K562 (cell line): ENCODE data around the gene CD1D. TPM values are rescaled to one million over a fixed set of nuclear protein-coding genes. Genes with fewer than 3 reads are reported as not detected.

ENCODE experiments used
- ATAC-seq: fragments of 200-7000 bp; cut with Tn5 transposase; 3 replicates; pipeline ENCODE4 v1.9.1; 2020; ENCODE audit warnings: moderate library complexity
- BruUV-seq: library from RNA; stranded (reverse); fragments of 400-500 nt; replicated peaks from 2 replicates; lab custom pipeline; 2021; lab: Mats Ljungman, UMichigan
- CTCF ChIA-PET: fragments of 300-600 bp; formaldehyde crosslinking; extraction: SDS; loops from one replicate; lab custom pipeline; 2021; ENCODE audit warnings: low intra/inter-chr PET ratio; lab: Yijun Ruan, JAX
- POLR2A ChIA-PET: fragments of 300-600, 350-650 bp; sonication (Branson Sonifier 250); formaldehyde crosslinking; extraction: SDS; loops from one replicate; lab custom pipeline; 2021; ENCODE audit warnings: antibody characterized with exemption, inconsistent platforms; lab: Yijun Ruan, JAX
- DNase-seq, 4 experiments: peaks; one replicate each; pipeline versions ENCODE4 v3.0.0 to v3.0.0-alpha.2; 2011 to 2018; ENCODE audit warnings: low spot score in 3 of 4, mixed read lengths in 3 of 4; ENCODE audit errors: extremely low read depth in 1 of 4
- FAIRE-seq: peaks from 2 replicates; lab custom pipeline; 2011; peaks lifted over from hg19 to GRCh38; lab: Jason Lieb, UNC
- H2AFZ ChIP-seq: 2 replicates; pipeline ENCODE4 v1.6.0; 2011; ENCODE audit warnings: low read depth, low read length, control low read depth, inconsistent platforms
- H3K27ac ChIP-seq: fragments of 200-600 bp; 3 replicates; pipeline ENCODE4 v1.8.0; 2011; ENCODE audit warnings: low read depth, mild to moderate bottlenecking, control low read depth, inconsistent platforms, low read length, moderate library complexity, mixed read lengths; ENCODE audit errors: extremely low read depth
- H3K27me3 ChIP-seq, 2 experiments: fragments of 300-600 bp in 1 of 2; 2 replicates in 1 of 2; 3 replicates in 1 of 2; pipeline versions ENCODE4 v1.6.0 to v1.8.0; 2011; ENCODE audit warnings: inconsistent platforms in 2 of 2, low read length in 2 of 2, mild to moderate bottlenecking in 1 of 2, mixed read lengths in 1 of 2, moderate library complexity in 1 of 2; ENCODE audit not compliant: control insufficient read depth in 2 of 2, insufficient read depth in 2 of 2
- H3K36me3 ChIP-seq: fragments of 300-600 bp; 3 replicates; pipeline ENCODE4 v1.8.0; 2011; ENCODE audit warnings: mild to moderate bottlenecking, low read length, inconsistent platforms; ENCODE audit not compliant: control insufficient read depth, insufficient read depth
- H3K4me1 ChIP-seq, 2 experiments: fragments of 200-600 bp in 1 of 2; replicated peaks in 1 of 2; 2 replicates in 1 of 2; 3 replicates in 1 of 2; pipeline versions ENCODE4 v1.5.1 to v1.8.0; 2011; ENCODE audit warnings: inconsistent platforms in 2 of 2, low read length in 2 of 2, mild to moderate bottlenecking in 1 of 2, mixed read lengths in 1 of 2, moderate library complexity in 1 of 2; ENCODE audit not compliant: control insufficient read depth in 2 of 2, insufficient read depth in 2 of 2
- H3K4me2 ChIP-seq: 2 replicates; pipeline ENCODE4 v1.6.1; 2011; ENCODE audit warnings: low read length, control low read depth, inconsistent platforms, mixed read lengths; ENCODE audit not compliant: insufficient read depth
- H3K4me3 ChIP-seq: fragments of 200-600 bp; sonication (generic), shearing (Covaris generic); 2 replicates; pipeline ENCODE4 v1.5.1; 2016; ENCODE audit warnings: control low read depth, inconsistent platforms
- H3K79me2 ChIP-seq: fragments of 200-600 bp; 3 replicates; pipeline ENCODE4 v1.8.0; 2011; ENCODE audit warnings: low read length, inconsistent platforms; ENCODE audit not compliant: control insufficient read depth, insufficient read depth
- H3K9ac ChIP-seq, 2 experiments: 2 replicates each; pipeline versions ENCODE4 v1.6.0 to v1.6.1; 2011; ENCODE audit warnings: low read depth in 2 of 2, low read length in 2 of 2, control low read depth in 1 of 2, inconsistent platforms in 1 of 2, mild to moderate bottlenecking in 1 of 2, mixed read lengths in 1 of 2; ENCODE audit not compliant: insufficient read depth in 1 of 2
- H3K9me1 ChIP-seq: one replicate; pipeline ENCODE4 v1.6.0; 2011; ENCODE audit warnings: inconsistent platforms, mild to moderate bottlenecking, low read length, moderate library complexity; ENCODE audit not compliant: control insufficient read depth, insufficient read depth
- H3K9me3 ChIP-seq: replicated peaks from 2 replicates; pipeline ENCODE4 v1.5.1; 2011; ENCODE audit warnings: low read depth, low read length, inconsistent platforms; ENCODE audit not compliant: control insufficient read depth, insufficient read depth
- H4K20me1 ChIP-seq: replicated peaks from 2 replicates; pipeline ENCODE4 v1.6.1; 2011; ENCODE audit warnings: low read length, inconsistent platforms, mixed read lengths; ENCODE audit not compliant: control insufficient read depth, insufficient read depth
- BCL6 ChIP-seq: fragments of 250-450 bp; sonication (Bioruptor Pico); IDR thresholded peaks from 2 replicates; pipeline ENCODE4 v1.4.0; 2020
- CBX3 ChIP-seq, 2 experiments: IDR thresholded peaks; 1 replicate in 1 of 2; 2 replicates in 1 of 2; pipeline ENCODE4 v1.6.1; 2012; ENCODE audit warnings: inconsistent platforms in 2 of 2, low read length in 2 of 2, borderline replicate concordance in 1 of 2, control low read depth in 1 of 2
- CREB1 ChIP-seq, 2 experiments: sonication (generic) in 1 of 2; formaldehyde crosslinking in 1 of 2; IDR thresholded peaks; 2 replicates each; pipeline versions ENCODE4 v1.6.1 to v1.8.0; 2012 to 2022; ENCODE audit warnings: inconsistent platforms in 1 of 2, mild to moderate bottlenecking in 1 of 2, missing genetic modification reagents in 1 of 2, moderate library complexity in 1 of 2
- GABPB1 ChIP-seq: sonication (generic); formaldehyde crosslinking; IDR thresholded peaks from 2 replicates; pipeline ENCODE4 v1.8.0; 2022; ENCODE audit warnings: mild to moderate bottlenecking, missing genetic modification reagents
- HIVEP1 ChIP-seq: fragments of 250-450 bp; sonication (Bioruptor Pico); IDR thresholded peaks from 2 replicates; pipeline ENCODE4 v1.4.0; 2020; ENCODE audit warnings: mild to moderate bottlenecking
- MYBL2 ChIP-seq, 2 experiments: fragments of 450-650 bp in 1 of 2; sonication (generic) in 1 of 2; formaldehyde crosslinking in 1 of 2; IDR thresholded peaks; 2 replicates each; pipeline versions ENCODE4 v1.6.1 to v1.8.1; 2017 to 2022; ENCODE audit warnings: borderline replicate concordance in 1 of 2, inconsistent platforms in 1 of 2, low read depth in 1 of 2, mild to moderate bottlenecking in 1 of 2, missing genetic modification reagents in 1 of 2, moderate library complexity in 1 of 2
- NCOA2 ChIP-seq, 2 experiments: fragments of 450-650 bp; IDR thresholded peaks; 2 replicates each; pipeline ENCODE4 v1.6.1; 2018; ENCODE audit warnings: mild to moderate bottlenecking in 2 of 2, moderate library complexity in 1 of 2; ENCODE audit not compliant: partially characterized antibody in 2 of 2
- RBM25 ChIP-seq: fragments of 200-400 bp; formaldehyde crosslinking; IDR thresholded peaks from 2 replicates; pipeline ENCODE4 v1.6.1; 2018; ENCODE audit warnings: low read length, low read depth, moderate library complexity; ENCODE audit not compliant: severe bottlenecking
- RBM39 ChIP-seq: fragments of 200-400 bp; formaldehyde crosslinking; optimal IDR thresholded peaks from 2 replicates; pipeline ENCODE3; 2018; ENCODE audit warnings: low read depth, low read length
- TCF7L2 ChIP-seq: fragments of 150-350 bp; IDR thresholded peaks from 2 replicates; pipeline ENCODE4 v1.6.1; 2016; ENCODE audit warnings: low read depth, mild to moderate bottlenecking, low read length, moderate library complexity
- TFAM ChIP-seq: fragments of 250-450 bp; sonication (Bioruptor Pico); conservative IDR thresholded peaks from 2 replicates; pipeline ENCODE4 v1.5.0; 2021; ENCODE audit warnings: mild to moderate bottlenecking, moderate library complexity
- XRCC3 ChIP-seq: fragments of 450-650 bp; IDR thresholded peaks from 2 replicates; pipeline ENCODE4 v1.6.1; 2017; ENCODE audit warnings: mild to moderate bottlenecking, moderate library complexity
- XRCC4 ChIP-seq: IDR thresholded peaks from one replicate; pipeline ENCODE4 v1.6.1; 2011; ENCODE audit not compliant: insufficient read depth, insufficient read length; ENCODE audit errors: extremely low read depth
- XRCC5 ChIP-seq: fragments of 200-400 bp; formaldehyde crosslinking; IDR thresholded peaks from 2 replicates; pipeline ENCODE4 v1.6.1; 2017; ENCODE audit warnings: low read depth, mild to moderate bottlenecking, low read length
- ZC3H4 ChIP-seq: sonication (generic); formaldehyde crosslinking; IDR thresholded peaks from 2 replicates; pipeline ENCODE4 v1.9.0; 2021; ENCODE audit warnings: missing genetic modification reagents, borderline replicate concordance
- WGBS: fragments of 100-300 bp; shearing (Covaris generic); methylation state at CpG from one replicate; pipeline ENCODE4 v1.1.6; 2016; ENCODE audit warnings: low coverage, mixed read lengths; ENCODE audit not compliant: insufficient coverage; ENCODE audit errors: missing lambda C conversion rate; 5-methylcytosine and 5-hydroxymethylcytosine counted together
- in situ Hi-C: fragments of 300-500 bp; cut with MboI; formaldehyde crosslinking; loops from 4 replicates; pipeline ENCODE4 v1.15.0; 2018; ENCODE audit warnings: inconsistent platforms, mixed read lengths
- intact Hi-C: fragments of 100-400 bp; cut with micrococcal nuclease; formaldehyde crosslinking; loops from 2 replicates; pipeline ENCODE4 v1.14.2; 2022
- polyA plus RNA-seq, 8 experiments: library from polyadenylated mRNA; depleted of rRNA in 4 of 8; stranded (reverse) in 5 of 8; unstranded in 3 of 8; fragments of >200 nt; fragmentation: Nextera tagmentation in 2 of 8; fragmentation: Illumina TruSeq in 1 of 8; extraction: Ambion mirVana in 2 of 8; extraction: Trizol in 1 of 8; gene quantifications; 2 replicates each; pipeline versions ENCODE4 v1.2.1 to v1.2.3, GENCODE V29; 2011 to 2014; ENCODE audit warnings: inconsistent platforms in 1 of 8, missing spikeins in 1 of 8
- total RNA-seq, 7 experiments: library from RNA; depleted of rRNA in 6 of 7; stranded (reverse); fragments of >200 nt in 6 of 7; fragmentation: Illumina TruSeq in 2 of 7; extraction: Trizol in 2 of 7; gene quantifications; 2 replicates each; pipeline versions ENCODE4 v1.2.1 to v1.2.3, GENCODE V29; 2011 to 2021; ENCODE audit warnings: low replicate concordance in 1 of 7
- TF ChIP-seq, protein P1 (sequence below): fragments of 450-650 bp; IDR thresholded peaks from 2 replicates; pipeline ENCODE4 v1.6.1; 2016; ENCODE audit warnings: low read depth, mild to moderate bottlenecking, moderate library complexity

The CD1D gene
- total and polyA plus RNA-seq, 9 of the 15 experiments (the other 6 are each of a cell fraction or from before 2014, with no cell fraction given): 0.03 TPM; not detected in 8

DNA sequence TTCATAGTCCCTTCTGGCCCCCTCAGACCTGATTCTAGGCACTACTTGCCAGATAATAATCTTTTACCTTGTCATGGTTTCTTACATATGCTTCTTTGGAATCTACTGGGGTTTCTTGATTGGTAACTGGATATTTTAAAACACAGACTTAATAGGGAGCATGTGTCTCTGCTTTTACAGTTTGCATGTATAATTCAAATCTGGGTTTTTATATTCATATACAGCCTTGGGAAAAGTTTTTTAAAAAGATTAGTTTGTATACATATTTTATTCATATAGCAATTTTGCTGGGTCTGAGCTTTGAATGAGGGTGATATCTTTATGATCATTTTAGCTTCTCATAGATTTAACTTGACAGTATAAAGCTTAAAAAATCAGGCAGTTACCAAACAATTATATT, 21.1 kb upstream of the CD1D start:
- Histone ChIP-seq H3K79me2 (no peaks in the 10 kb centered on the region), H3K4me1 (peaks cover 0 to 2% of the 10 kb centered on the region in 2 experiments; a peak in 2 of 5 replicates), H4K20me1 (no peaks in the 10 kb centered on the region), H3K9me1 (no peaks in the 10 kb centered on the region), H3K9ac (no peak overlapping the region), H3K27ac (no peak overlapping the region), H3K27me3 (no peaks in the 10 kb centered on the region), H3K4me3 (no peak overlapping the region), H2AFZ (no peak overlapping the region), H3K9me3 (no peaks in the 10 kb centered on the region), H3K36me3 (no peaks in the 10 kb centered on the region), H3K4me2 (no peak overlapping the region)
- DNase-seq: no peak
- no peak for FAIRE-seq
- BruUV-seq: no TSS peak
- ATAC-seq: no peak
- CTCF ChIA-PET: no interaction called here
- POLR2A ChIA-PET: interaction anchor here (1.3 to 1.4 kb wide), 2 partner anchors 10 to 39 kb away, joined by 3 read pairs; no protein-coding TSS in a partner anchor
- intact Hi-C loops (no loop called here), in situ Hi-C loops (no loop called here)
- no peak for TF ChIP-seq TCF7L2
- TF ChIP-seq TFAM (CRISPR knock-in tag): no peak
- TF ChIP-seq XRCC5: no peak
- no peak for TF ChIP-seq RBM39
- no peak for TF ChIP-seq RBM25
- TF ChIP-seq HIVEP1: no peak

GRCh38 chr1:158161446-158161845, 19.2 kb upstream of the CD1D start:
- POLR2A ChIA-PET: interaction anchor here (0.7 kb wide), 1 partner anchor 87 kb away, joined by 4 read pairs; no protein-coding TSS in a partner anchor
- TF ChIP-seq MYBL2 (IDR thresholded peaks at IDR 0.05; ENCODE audit: low read depth) (no peak), MYBL2 (CRISPR knock-in tag; IDR thresholded peaks at IDR 0.05; ENCODE audit: borderline replicate concordance) (no peak), XRCC3 (no peak), NCOA2 (IDR thresholded peaks at IDR 0.05; ENCODE audit: partially characterized antibody in 2 of 2) (no peak), ZC3H4 (no peak), GABPB1 (CRISPR knock-in tag) (no peak), CBX3 (IDR thresholded peaks at IDR 0.05; ENCODE audit: borderline replicate concordance in 1 of 2, low read length in 2 of 2) (no peak), BCL6 (CRISPR knock-in tag) (no peak), CREB1 (IDR thresholded peaks at IDR 0.05) (no peak), CREB1 (CRISPR knock-in tag; IDR thresholded peaks at IDR 0.05) (no peak), XRCC4 (no peak)
- TF ChIP-seq, protein P1, sequence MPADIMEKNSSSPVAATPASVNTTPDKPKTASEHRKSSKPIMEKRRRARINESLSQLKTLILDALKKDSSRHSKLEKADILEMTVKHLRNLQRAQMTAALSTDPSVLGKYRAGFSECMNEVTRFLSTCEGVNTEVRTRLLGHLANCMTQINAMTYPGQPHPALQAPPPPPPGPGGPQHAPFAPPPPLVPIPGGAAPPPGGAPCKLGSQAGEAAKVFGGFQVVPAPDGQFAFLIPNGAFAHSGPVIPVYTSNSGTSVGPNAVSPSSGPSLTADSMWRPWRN: no peak
- no TSS peak for BruUV-seq
- Histone ChIP-seq H3K27me3 (no peaks in the 10 kb centered on the region), H3K36me3 (no peaks in the 10 kb centered on the region), H3K27ac (no peak overlapping the region), H2AFZ (no peak overlapping the region), H3K4me2 (no peak overlapping the region), H3K9me3 (no peaks in the 10 kb centered on the region), H3K79me2 (no peaks in the 10 kb centered on the region), H3K4me1 (no peaks in the 10 kb centered on the region), H3K9me1 (no peaks in the 10 kb centered on the region), H3K9ac (no peak overlapping the region), H3K4me3 (no peak overlapping the region), H4K20me1 (no peaks in the 10 kb centered on the region)
- ATAC-seq: no peak
- intact Hi-C loops (no loop called here), in situ Hi-C loops (no loop called here)
- WGBS: 26% methylated on average over 2 of the region's 2 CpGs
- CTCF ChIA-PET: no interaction called here
- no peak for FAIRE-seq
- no peak for DNase-seq
